SU-DHL-6 (cell line): ENCODE measurements around the gene POFUT2.

ENCODE experiments used
- CTCF ChIP-seq: fragments of 200-600 bp; sonication (generic); IDR thresholded peaks from one replicate; pipeline ENCODE4 v1.5.1; 2017; ENCODE audit warnings: antibody characterized with exemption, mild to moderate bottlenecking, low read length, moderate library complexity; ENCODE audit not compliant: insufficient read depth, poor library complexity, severe bottlenecking
- EZH2phosphoT487 ChIP-seq: fragments of 200-600 bp; sonication (generic), shearing (Covaris generic); conservative IDR thresholded peaks from 2 replicates; pipeline ENCODE4 v1.6.1; 2018; ENCODE audit warnings: mild to moderate bottlenecking, antibody characterized with exemption, low read length, moderate library complexity, mixed read lengths

GRCh38 chr21:45335761-45336534 is 48.3 kb upstream of the POFUT2 start:
- no peak for TF ChIP-seq CTCF
- TF ChIP-seq EZH2phosphoT487 = no peak
